SKM-1 (cell line): ENCODE data around the gene PREB.
"Not testable (repeated sequence)": the region's sequence is repeated elsewhere in the genome, so short reads cannot be mapped to it uniquely, and the experiment has no call there.

Experiments used
- DNase-seq: peaks from one replicate; lab custom pipeline; 2025; ENCODE audit not compliant: unreplicated experiment; lab: John Stamatoyannopoulos, UW

PREB gene

GRCh38 chr2:27133905-27134780, at the start of gene PREB:
Gene PREB, minus strand, starts transcription at chr2:27134636. Its CDS starts 215 bp downstream, at chr2:27134421.
- peak; percentile 89 for DNase-seq

GRCh38 chr2:27184115-27184514, 49.7 kb upstream of the PREB start:
- DNase-seq = no peak

DNA sequence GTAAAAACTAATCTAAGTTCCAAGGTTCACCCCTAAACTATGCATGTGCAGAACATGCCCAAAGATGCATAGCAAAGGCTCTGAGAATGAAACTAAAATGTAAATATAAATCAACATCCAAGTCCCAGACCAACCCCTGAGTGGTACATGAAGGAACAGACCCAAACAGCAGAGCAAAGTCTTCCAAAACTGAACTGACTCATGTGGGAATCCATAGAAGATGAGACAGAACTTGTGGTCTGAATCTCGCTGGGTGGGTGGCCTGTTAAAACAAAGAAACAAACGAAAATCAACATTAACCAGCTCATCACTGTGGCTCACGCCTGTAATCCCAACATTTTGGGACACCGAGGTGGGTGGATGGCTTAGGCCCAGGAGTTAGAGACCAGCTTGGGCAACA, 47.9 kb upstream of the PREB start:
- DNase-seq = no peak

DNA sequence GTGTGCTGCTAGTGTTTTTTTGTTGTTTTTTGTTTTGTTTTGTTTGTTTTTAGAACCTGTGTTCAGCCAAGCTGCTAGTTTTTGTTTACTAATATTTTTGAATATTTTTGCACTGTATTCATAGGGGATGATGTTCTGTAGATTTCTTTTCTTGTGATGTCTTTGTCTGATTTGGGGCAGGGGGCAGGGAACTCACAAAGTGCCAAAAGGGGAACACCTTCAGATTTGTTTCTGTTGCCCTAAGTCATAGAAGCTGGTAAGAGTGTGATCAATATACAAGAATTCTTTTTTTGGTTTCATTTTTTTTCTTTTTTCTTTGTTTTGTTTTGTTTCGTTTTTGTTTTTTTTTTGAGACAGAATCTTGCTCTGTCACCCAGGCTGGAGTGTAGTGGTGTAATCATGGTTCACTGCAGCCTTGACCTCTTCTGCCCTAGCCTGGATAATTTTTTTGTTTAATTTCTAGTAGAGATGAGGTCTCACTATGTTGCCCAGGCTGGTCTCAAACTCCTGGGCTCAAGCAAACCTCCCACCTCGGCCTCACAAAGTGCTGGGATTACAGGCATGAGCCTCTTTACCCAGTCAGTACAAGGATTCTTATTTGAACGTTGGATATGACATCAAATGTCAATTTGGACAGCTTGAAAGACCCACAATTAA, 45.0 kb upstream of the PREB start:
- no peak for DNase-seq

- no peak for DNase-seq
Observed at GRCh38 chr2:27178469-27178868, 44.0 kb upstream of the PREB start.

DNA sequence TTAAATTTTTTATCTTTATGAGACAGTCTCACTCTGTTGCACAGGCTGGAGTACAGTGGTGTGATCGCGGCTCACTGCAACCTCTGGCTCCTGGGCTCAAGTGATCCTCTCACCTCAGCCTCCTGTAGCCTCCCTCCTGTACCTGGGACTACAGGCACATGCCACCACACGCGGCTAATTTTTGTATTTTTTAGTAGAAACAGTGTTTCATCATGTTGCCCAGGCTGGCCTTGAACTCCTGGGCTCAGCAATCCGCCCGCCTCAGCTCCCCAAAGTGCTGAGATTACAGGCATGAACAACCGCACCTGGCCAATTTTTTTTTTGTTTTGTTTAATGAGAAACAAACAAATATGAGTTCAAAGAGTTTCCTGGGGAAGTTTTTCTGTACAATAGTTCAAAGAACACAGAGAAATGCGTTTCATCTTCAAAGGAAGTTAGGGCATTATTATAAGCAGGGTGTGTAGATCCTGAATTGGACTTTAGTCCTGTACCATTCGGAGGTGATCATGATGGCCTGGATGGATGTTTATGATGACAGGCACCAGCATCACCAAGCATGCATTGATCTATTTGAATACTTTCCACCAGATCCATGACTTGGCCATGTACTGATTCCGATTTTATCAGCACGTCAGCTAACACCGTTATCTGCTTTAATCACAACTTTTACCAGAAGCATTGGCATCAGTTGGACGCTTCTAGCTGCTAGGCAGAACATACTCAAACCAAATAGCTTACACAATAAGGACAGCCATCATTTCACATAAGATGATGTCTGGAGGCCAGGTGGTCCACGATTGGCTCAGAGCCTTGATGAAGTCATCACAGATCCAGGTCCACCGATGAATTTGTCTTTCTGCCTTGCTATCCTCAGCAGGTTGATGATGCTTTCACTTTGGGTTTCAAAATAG, 43.3 kb upstream of the PREB start:
- DNase-seq = no peak

DNA sequence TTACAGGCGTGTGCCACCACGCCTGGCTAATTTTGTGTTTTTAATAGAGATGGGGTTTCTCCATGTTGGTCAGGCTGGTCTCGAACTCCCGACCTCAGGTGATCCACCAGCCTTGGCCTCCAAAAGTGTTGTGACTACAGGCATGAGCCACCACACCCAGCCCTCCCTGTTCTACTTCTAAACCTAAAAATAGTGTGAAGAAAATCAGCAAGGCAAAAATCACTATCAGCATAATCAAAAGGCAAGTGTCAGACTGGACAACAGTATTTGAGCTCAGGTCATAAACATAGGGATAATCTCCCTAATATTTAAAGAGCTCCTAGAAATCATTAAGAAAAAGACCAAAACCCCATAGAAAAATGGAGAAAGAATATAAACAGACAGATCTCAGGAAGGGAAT, 41.3 kb upstream of the PREB start:
- DNase-seq = not testable (repeated sequence)

DNA sequence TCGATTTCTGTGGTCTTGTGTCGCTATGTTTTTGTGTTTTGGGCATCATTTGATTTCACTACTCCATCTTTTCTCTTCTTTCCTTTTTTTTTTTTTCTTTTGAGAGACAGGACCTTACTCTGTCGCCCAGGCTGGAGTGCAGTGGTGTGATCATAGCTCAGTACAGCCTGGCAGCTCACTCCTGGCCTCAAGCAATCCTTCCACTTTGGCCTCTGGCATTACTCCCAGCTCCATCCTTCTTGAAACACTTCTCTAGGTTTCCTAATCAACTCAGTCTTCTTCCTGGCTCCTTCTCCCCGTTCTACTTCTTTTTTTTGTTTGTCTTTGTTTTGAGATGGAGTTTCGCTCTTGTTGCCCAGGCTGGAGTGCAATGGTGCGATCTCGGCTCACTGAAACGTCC, 40.9 kb upstream of the PREB start:
- DNase-seq = no peak

DNA sequence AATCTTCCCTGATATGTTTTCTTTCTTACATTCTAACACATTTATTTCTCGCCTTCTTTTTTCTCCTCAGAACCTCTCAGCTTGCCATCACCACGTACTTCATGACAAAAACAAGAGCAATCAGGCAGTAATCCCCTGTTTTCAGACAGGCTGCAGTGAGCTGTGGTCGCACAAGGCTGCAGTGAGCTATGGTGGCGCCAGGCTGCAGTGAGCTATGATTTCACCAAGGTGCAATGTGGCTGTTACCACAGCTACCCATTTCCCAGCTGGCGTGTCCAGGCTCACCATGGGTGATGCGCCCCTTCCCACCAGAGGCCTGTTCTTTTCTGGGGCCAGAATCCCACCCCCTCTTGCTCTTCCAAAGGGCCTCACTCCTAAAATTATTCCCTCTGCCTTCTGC, 40.2 kb upstream of the PREB start:
- DNase-seq = no peak

DNA sequence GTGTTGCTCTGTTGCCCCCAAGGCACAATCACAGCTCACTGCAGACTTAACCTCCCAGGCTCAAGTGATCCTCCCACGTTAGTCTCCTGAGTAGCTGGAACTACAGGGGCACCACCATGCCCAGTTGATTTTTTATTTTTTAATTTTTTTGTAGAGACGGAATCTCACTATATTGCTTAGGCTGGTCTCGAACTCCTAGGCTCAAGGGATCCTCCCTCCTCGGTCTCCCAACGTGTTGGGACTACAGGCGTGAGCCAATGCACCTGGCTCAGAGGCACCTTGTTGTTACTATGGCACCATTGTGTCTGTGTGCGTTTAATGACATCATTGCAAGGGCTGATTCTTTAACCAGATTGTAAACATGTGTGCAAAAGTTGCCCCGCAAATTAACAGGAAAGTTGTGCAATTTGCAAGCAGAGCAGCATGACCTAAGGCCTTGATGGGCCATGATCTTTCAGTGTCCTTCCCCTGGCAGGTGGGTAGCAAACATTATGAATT, 37.0 kb upstream of the PREB start:
- no peak for DNase-seq

- DNase-seq = no peak
Observed at GRCh38 chr2:27170581-27171337, 36.3 kb upstream of the PREB start.

DNA sequence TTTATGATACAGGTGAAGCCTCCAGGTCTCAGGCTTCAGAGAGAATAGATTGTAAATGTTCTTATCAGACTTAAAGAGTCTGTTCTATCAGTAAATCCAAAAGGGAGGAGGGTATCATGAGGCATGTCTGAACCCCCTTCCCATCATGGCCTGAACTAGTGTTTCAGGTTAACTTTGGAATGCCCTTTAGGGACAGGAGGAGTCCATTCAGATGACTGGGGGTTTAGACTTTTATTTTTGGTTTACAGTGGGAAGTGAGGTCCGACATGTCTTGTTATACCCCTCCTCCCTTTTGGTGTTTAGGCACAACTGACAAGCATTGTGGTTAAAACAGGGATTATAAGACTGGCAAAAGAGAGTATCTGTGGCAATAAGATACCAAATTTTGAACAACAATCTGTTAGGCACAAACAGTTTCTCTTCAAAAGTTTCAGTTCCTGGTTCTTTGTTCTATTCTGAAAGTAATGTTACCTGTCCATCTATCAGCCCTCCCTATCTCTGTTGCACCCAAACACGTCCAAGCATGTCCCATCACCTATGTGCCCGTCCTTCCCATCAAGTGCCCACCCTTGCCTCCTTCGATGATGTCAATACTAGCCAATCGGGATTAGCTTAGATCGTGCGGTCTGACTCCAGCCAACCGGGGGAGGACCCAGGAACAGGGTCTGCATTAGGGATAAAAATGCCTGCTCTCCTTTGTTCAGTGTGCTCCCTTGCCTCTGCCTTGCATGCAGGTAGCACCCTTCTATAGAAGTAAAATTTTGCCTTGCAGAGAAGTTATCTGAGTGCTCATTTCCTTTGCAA, 30.7 kb upstream of the PREB start:
- DNase-seq = no peak

DNA sequence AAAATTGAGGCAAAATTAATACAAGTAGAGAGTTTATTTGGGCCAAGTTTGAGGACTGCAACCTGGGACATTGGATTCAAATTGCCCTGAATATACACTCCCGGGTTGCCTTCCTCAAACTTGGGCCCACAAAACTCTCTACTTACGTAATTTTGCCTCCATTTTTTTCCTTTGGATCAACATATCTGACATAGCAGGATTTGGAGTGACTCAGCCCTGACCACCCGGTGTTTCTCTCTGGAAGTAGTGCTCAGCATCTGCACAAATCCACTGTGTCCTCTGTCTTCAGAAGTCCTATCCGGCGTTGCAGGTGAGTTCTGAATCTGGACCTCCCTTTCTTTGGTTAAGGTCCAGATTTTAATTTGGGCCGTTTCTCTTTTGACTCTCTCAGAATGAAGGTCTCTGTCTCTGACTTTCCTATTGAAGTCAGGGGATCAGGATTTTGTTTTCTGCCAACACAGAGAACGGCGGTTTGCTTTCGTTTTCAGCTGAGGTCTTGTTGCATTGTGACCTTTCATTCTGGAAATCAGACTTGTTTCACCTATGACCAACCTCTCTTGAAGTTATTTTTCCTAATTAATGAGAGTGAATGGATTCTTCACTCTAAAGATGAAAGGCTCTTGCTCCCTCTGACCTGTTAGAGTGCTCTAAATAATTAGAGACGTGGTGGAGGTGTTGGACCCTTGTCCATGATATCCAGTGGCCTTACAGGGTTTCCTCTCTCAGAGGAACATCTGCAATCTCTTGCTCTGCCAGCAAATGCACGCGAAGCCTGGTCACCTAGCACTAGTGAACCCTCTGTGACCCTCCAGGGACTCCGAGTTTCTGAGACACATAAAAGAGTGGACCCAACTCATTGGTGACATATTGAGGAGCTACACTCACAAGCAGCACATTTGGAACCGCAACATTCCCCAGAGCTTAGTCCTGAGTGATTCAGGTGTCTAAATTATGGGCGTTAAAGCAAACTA, 28.0 kb upstream of the PREB start:
- no peak for DNase-seq

- DNase-seq = no peak
Observed at GRCh38 chr2:27160191-27160590, 25.8 kb upstream of the PREB start.

GRCh38 chr2:27159271-27159670, 24.8 kb upstream of the PREB start:
- DNase-seq = no peak

DNA sequence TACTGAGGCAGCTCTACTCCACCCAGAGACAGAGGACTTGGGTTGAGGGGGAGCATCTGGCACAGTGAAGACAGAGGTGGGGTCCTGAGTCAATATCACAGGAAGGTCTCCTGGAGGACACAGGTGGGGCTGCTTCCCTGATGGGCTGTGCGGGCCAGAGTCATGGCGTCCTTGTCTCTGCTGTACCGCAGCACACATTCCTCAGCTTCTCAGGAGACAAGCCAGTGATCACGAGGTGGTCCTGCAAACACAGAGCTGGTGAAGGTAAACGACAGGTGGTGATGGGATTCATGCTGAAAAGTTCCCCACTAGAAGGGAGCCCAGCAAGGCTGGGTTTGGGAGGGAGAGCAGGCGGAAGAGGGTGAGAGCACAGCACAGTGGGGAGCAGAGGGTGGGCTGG, 24.0 kb upstream of the PREB start:
- DNase-seq = no peak

DNA sequence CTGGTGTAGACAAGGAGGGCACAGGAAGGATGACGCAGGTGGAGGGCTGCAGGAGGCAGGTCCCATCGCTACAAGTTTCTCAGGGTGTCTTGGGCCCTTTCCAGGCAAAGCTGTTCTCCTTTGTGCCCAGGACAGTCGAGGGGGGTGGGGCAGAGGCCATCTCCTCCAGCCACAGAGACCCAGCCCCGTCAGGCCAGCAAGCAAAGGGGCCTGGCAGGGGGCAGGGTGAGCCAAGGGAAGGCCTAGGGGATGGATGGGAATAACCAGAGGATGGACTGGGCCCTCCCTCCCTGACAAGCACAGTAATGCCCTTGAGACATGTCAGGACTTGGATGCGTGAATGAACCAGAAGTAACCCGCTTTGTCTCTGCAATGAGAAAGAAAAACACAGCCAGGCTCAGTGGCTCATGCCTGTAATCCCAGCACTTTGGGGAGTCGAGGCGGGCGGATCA, 20.7 kb upstream of the PREB start:
- DNase-seq = no peak

DNA sequence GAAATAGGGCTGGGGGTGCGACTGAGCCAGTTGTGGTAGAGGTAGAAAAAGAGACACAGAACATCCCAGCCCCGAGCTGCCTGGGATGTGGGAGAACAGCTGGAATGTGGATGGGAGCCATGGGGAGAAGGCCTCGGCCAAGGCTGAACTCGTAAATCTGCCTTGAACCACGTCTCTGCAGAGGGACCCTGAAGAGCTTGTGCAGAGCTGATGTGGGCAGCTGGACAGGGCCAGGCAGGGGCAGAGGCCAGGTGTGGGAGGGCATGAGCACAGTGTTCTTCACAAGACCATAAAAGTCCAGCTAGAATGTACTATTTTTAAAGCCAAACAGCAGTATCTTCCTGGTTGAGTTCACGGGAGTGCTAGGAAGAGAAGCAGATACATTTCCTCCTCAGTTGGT, 20.1 kb upstream of the PREB start:
- no peak for DNase-seq
